ENCODE measurements around the gene LPP.

LPP gene

GRCh38 chr3:188740010-188740409, 586.1 kb downstream of the LPP start:
- no peaks in the 10 kb centered on the region for H3K36me3 ChIP-seq (ENCODE audit: low read length)
- H3F3A ChIP-seq (ENCODE audit: insufficient read depth) = no peaks in the 10 kb centered on the region
- H3K79me2 ChIP-seq (ENCODE audit: insufficient read depth, low read length) = no peaks in the 10 kb centered on the region
- TF ChIP-seq CTCF (IDR thresholded peaks at IDR 0.05; ENCODE audit: insufficient read depth, low read length, poor library complexity, severe bottlenecking) = no peak
- no peak for TF ChIP-seq EZH2phosphoT487 (conservative IDR thresholded peaks at IDR 0.05; ENCODE audit: low read length)
- no peak overlapping the region for H3K4me3 ChIP-seq (ENCODE audit: insufficient read depth, low read length, poor library complexity, severe bottlenecking)
- H4K20me1 ChIP-seq (ENCODE audit: low read depth, low read length) = no peaks in the 10 kb centered on the region
- H3K9me3 ChIP-seq (ENCODE audit: insufficient read depth, low read length) = no peaks in the 10 kb centered on the region
- no peak overlapping the region for H3K4me2 ChIP-seq (ENCODE audit: low read depth, low read length, poor library complexity, severe bottlenecking)
- H3K27me3 ChIP-seq (ENCODE audit: low read length) = no peaks in the 10 kb centered on the region
- H3K27ac ChIP-seq (ENCODE audit: low read depth, low read length) = no peak overlapping the region
- H2AFZ ChIP-seq (ENCODE audit: low read depth, low read length, severe bottlenecking) = no peak overlapping the region
- H3K9ac ChIP-seq (ENCODE audit: low read length) = no peak overlapping the region
- H3K9me2 ChIP-seq (replicated peaks; ENCODE audit: insufficient read depth, low read length) = no peaks in the 10 kb centered on the region

GRCh38 chr3:188742755-188743550, 589.0 kb downstream of the LPP start:
- Histone ChIP-seq H3K9me2 (replicated peaks; ENCODE audit: insufficient read depth, low read length) (no peaks in the 10 kb centered on the region), H3K36me3 (ENCODE audit: low read length) (no peaks in the 10 kb centered on the region), H3K4me2 (ENCODE audit: low read depth, low read length, poor library complexity, severe bottlenecking) (no peak overlapping the region), H3K27ac (ENCODE audit: low read depth, low read length) (no peak overlapping the region), H3K4me3 (ENCODE audit: insufficient read depth, low read length, poor library complexity, severe bottlenecking) (no peak overlapping the region), H3K79me2 (ENCODE audit: insufficient read depth, low read length) (no peaks in the 10 kb centered on the region), H3K27me3 (ENCODE audit: low read length) (no peaks in the 10 kb centered on the region), H4K20me1 (ENCODE audit: low read depth, low read length) (no peaks in the 10 kb centered on the region), H3K9ac (ENCODE audit: low read length) (no peak overlapping the region), H2AFZ (ENCODE audit: low read depth, low read length, severe bottlenecking) (no peak overlapping the region), H3K9me3 (ENCODE audit: insufficient read depth, low read length) (no peaks in the 10 kb centered on the region), H3F3A (ENCODE audit: insufficient read depth) (no peaks in the 10 kb centered on the region)
- TF ChIP-seq CTCF (IDR thresholded peaks at IDR 0.05; ENCODE audit: insufficient read depth, low read length, poor library complexity, severe bottlenecking) = no peak
- TF ChIP-seq EZH2phosphoT487 (conservative IDR thresholded peaks at IDR 0.05; ENCODE audit: low read length) = no peak

- H4K20me1 ChIP-seq (ENCODE audit: low read depth, low read length) = no peaks in the 10 kb centered on the region
- H3K9ac ChIP-seq (ENCODE audit: low read length) = no peak overlapping the region
- H2AFZ ChIP-seq (ENCODE audit: low read depth, low read length, severe bottlenecking) = no peak overlapping the region
- H3K4me2 ChIP-seq (ENCODE audit: low read depth, low read length, poor library complexity, severe bottlenecking) = no peak overlapping the region
- H3F3A ChIP-seq (ENCODE audit: insufficient read depth) = no peaks in the 10 kb centered on the region
- TF ChIP-seq CTCF (IDR thresholded peaks at IDR 0.05; ENCODE audit: insufficient read depth, low read length, poor library complexity, severe bottlenecking) = no peak
- TF ChIP-seq EZH2phosphoT487 (conservative IDR thresholded peaks at IDR 0.05; ENCODE audit: low read length) = no peak
- no peaks in the 10 kb centered on the region for H3K9me3 ChIP-seq (ENCODE audit: insufficient read depth, low read length)
- no peaks in the 10 kb centered on the region for H3K27me3 ChIP-seq (ENCODE audit: low read length)
- no peak overlapping the region for H3K4me3 ChIP-seq (ENCODE audit: insufficient read depth, low read length, poor library complexity, severe bottlenecking)
- no peaks in the 10 kb centered on the region for H3K36me3 ChIP-seq (ENCODE audit: low read length)
- no peaks in the 10 kb centered on the region for H3K9me2 ChIP-seq (replicated peaks; ENCODE audit: insufficient read depth, low read length)
- no peaks in the 10 kb centered on the region for H3K79me2 ChIP-seq (ENCODE audit: insufficient read depth, low read length)
- H3K27ac ChIP-seq (ENCODE audit: low read depth, low read length) = no peak overlapping the region
Observed at GRCh38 chr3:188744166-188744565, 590.2 kb downstream of the LPP start.

All from SU-DHL-6 (cell line).